SJCRH30 (cell line): ENCODE results near the gene ZNF417. TPM values are rescaled to one million over a fixed set of nuclear protein-coding genes. Genes with fewer than 3 reads are reported as not detected.

Source experiments
- total RNA-seq: library from RNA; depleted of rRNA; stranded (reverse); fragments of >200 nt; shearing (Covaris generic); gene quantifications from 2 replicates; pipeline ENCODE4 v1.2.3, GENCODE V29; 2014; rRNA removed

Gene ZNF417
- total RNA-seq, 1 experiment from 2014 or later = 15.6 TPM

Other genes starting within 250 kb of the ZNF417 start
- gene ZSCAN4, start 247.7 kb downstream of the ZNF417 start, total RNA-seq = not detected in 2 replicates
- gene ZNF551, start 234.6 kb downstream of the ZNF417 start, total RNA-seq = 23.5 and 23.6 TPM in 2 replicates
- 0.04 TPM in 1 of 2 replicates, not detected in the other for gene ZNF154, start 207.4 kb downstream of the ZNF417 start, total RNA-seq
- 3.5 and 4.4 TPM in 2 replicates for gene ZNF671, start 189.0 kb downstream of the ZNF417 start, total RNA-seq
- gene ZNF776, start 169.8 kb downstream of the ZNF417 start, total RNA-seq = 19.3 and 24.4 TPM in 2 replicates
- gene ZNF586, start 146.9 kb downstream of the ZNF417 start, total RNA-seq = 14.6 TPM in 2 replicates
- 5.4 and 6.8 TPM in 2 replicates for gene ZNF552, start 101.7 kb downstream of the ZNF417 start, total RNA-seq
- 12.7 and 13.0 TPM in 2 replicates for gene ZNF587B, start 86.3 kb downstream of the ZNF417 start, total RNA-seq
- gene ZNF587, start 66.7 kb downstream of the ZNF417 start, total RNA-seq = 10.5 and 14.5 TPM in 2 replicates
- gene ZNF814, start 27.6 kb downstream of the ZNF417 start, total RNA-seq = 11.1 and 14.2 TPM in 2 replicates
- gene ZNF418, start 18.8 kb upstream of the ZNF417 start, total RNA-seq = 1.4 and 1.8 TPM in 2 replicates
- 11.5 and 11.6 TPM in 2 replicates for gene ZNF256, start 31.1 kb upstream of the ZNF417 start, total RNA-seq
- 0.16 and 0.18 TPM in 2 replicates for gene C19orf18, start 57.9 kb upstream of the ZNF417 start, total RNA-seq
- gene ZNF606, start 86.2 kb upstream of the ZNF417 start, total RNA-seq = 10.3 and 12.6 TPM in 2 replicates
- gene ZSCAN1, start 117.4 kb upstream of the ZNF417 start, total RNA-seq = not detected in 2 replicates
- gene ZNF135, start 142.7 kb upstream of the ZNF417 start, total RNA-seq = 0.43 and 0.45 TPM in 2 replicates
- 17.5 and 17.9 TPM in 2 replicates for gene ZSCAN18, start 181.6 kb upstream of the ZNF417 start, total RNA-seq
- gene ZNF329, start 234.2 kb upstream of the ZNF417 start, total RNA-seq = 9.3 and 9.7 TPM in 2 replicates